Measurements from ENCODE around the gene CNTNAP3B. TPM values are rescaled to one million over a fixed set of nuclear protein-coding genes. Genes with fewer than 3 reads are reported as not detected.
"Not testable (repeated sequence)": the region's sequence is repeated elsewhere in the genome, so short reads cannot be mapped to it uniquely, and the experiment has no call there.

The CNTNAP3B gene
- total RNA-seq = 1 to 10 TPM; 4.7 to 6.1 TPM
- polyA plus RNA-seq (2013, experiment 1 of 2) = 12.5 TPM
- polyA plus RNA-seq (2013, experiment 2 of 2) = 11.8 TPM
- long read RNA-seq, experiment 1, partial matches to known transcripts = 1 of 3 reads
- long read RNA-seq, experiment 1, other reads (novel, unspliced or antisense) = 2 of 3 reads
- long read RNA-seq, experiment 2, partial matches to known transcripts = 1 of 4 reads
- long read RNA-seq, experiment 2, other reads (novel, unspliced or antisense) = 3 of 4 reads
- long read RNA-seq, experiment 3, partial matches to known transcripts = 2 of 6 reads
- long read RNA-seq, experiment 3, other reads (novel, unspliced or antisense) = 4 of 6 reads
- long read RNA-seq, experiment 4, partial matches to known transcripts = 1 of 2 reads
- long read RNA-seq, experiment 4, other reads (novel, unspliced or antisense) = 1 of 2 reads

DNA sequence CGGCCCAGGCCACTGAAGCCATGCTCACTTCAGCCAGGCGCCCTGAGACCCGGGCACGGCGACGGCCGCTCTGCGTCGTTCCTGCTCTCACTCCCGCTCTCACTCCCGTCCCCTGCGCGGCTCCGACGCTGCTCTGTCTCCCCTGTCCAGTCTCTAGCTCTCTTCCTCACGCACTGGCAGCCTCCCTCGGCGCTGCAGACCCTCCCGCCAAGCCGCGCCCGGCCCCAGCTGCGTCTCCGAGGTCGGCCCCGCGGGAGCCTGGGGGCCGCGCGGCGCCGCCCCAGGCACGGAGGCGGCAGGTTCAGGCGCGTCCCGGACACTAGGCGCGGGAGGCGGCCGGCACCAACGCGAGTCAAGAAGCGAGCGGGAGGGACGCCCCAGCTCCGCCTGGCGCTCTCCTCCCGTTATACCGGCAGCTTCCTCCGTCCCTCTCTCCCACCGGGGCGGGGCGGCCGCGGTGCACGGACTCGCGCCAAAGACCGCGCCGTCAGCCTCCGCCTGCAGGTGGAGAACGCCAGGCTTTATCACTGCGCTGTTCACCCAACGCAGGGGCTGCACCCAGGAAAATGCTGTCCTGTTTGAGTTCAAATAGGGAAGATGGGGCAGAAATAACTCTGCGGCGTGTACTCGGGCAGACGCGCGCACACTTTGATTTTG, at the start of gene CNTNAP3B:
Gene CNTNAP3B (minus strand): TSS at position 354 of the 657 bp plus-strand sequence. CDS start 332 bp downstream, at position 22.
- H3K27ac ChIP-seq (ENCODE audit: low read depth, low read length); H3K4me1 ChIP-seq (ENCODE audit: control insufficient read depth, insufficient read depth, low read length); H3K27ac Mint-ChIP-seq; H3K27me3 ChIP-seq (ENCODE audit: control insufficient read depth, insufficient read depth, low read length, poor library complexity, severe bottlenecking); H3K9me3 ChIP-seq (ENCODE audit: control insufficient read depth, low read length); H3K9me3 Mint-ChIP-seq; H3K36me3 Mint-ChIP-seq (ENCODE audit: low read depth); H3K9ac ChIP-seq (ENCODE audit: extremely low read depth, low read length, poor library complexity, severe bottlenecking); H3K36me3 ChIP-seq (ENCODE audit: control insufficient read depth, insufficient read depth, low read length): not testable (repeated sequence)
- peak within 1 kb of the TSS; percentile 49 for H3K4me3 Mint-ChIP-seq
- WGBS, 2 experiments (ENCODE audit: insufficient coverage in 1 of 2, insufficient read length in 1 of 2) = 0% methylated on average over 20 of the region's 72 CpGs; no CpG with 5 or more reads in 1 of the 2 experiments
- DNase-seq = peak; percentile 47
- peak within 1 kb of the TSS; percentile 61 for H3K4me3 ChIP-seq (ENCODE audit: low read length)
- peaks cover 12% of the 10 kb centered on the region for H3K4me1 Mint-ChIP-seq
- H3K27me3 Mint-ChIP-seq (ENCODE audit: insufficient read depth) = peaks cover 23% of the 10 kb centered on the region

DNA sequence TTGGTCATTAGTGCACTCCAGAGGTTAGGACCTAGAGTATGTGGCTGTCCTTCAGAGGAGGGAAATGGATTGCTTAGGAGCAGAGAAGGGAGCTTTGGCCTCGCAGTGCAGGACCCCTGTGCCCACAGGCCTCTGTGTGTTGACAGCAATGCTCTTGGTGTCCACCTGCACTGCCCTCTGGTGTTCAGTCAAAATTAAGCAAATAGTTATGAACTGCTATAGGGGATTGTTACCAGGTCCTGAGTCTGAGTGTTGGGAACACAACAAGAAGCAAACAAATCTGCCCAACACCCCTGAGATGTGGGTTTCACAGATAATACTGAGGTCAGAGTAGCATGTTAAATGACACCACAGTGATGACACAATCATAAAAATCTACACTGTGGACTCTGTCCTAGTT, 31.1 kb upstream of the CNTNAP3B start:
- H3K36me3 Mint-ChIP-seq (ENCODE audit: low read depth); H3K9ac ChIP-seq (ENCODE audit: extremely low read depth, low read length, poor library complexity, severe bottlenecking); H3K9me3 Mint-ChIP-seq; H3K4me1 ChIP-seq (ENCODE audit: control insufficient read depth, insufficient read depth, low read length); H3K27ac ChIP-seq (ENCODE audit: low read depth, low read length); H3K27me3 ChIP-seq (ENCODE audit: control insufficient read depth, insufficient read depth, low read length, poor library complexity, severe bottlenecking); H3K4me1 Mint-ChIP-seq; H3K9me3 ChIP-seq (ENCODE audit: control insufficient read depth, low read length); DNase-seq; H3K4me3 ChIP-seq (ENCODE audit: low read length); H3K36me3 ChIP-seq (ENCODE audit: control insufficient read depth, insufficient read depth, low read length); H3K27me3 Mint-ChIP-seq (ENCODE audit: insufficient read depth); H3K27ac Mint-ChIP-seq; H3K4me3 Mint-ChIP-seq: not testable (repeated sequence)
- TF ChIP-seq, protein P1, sequence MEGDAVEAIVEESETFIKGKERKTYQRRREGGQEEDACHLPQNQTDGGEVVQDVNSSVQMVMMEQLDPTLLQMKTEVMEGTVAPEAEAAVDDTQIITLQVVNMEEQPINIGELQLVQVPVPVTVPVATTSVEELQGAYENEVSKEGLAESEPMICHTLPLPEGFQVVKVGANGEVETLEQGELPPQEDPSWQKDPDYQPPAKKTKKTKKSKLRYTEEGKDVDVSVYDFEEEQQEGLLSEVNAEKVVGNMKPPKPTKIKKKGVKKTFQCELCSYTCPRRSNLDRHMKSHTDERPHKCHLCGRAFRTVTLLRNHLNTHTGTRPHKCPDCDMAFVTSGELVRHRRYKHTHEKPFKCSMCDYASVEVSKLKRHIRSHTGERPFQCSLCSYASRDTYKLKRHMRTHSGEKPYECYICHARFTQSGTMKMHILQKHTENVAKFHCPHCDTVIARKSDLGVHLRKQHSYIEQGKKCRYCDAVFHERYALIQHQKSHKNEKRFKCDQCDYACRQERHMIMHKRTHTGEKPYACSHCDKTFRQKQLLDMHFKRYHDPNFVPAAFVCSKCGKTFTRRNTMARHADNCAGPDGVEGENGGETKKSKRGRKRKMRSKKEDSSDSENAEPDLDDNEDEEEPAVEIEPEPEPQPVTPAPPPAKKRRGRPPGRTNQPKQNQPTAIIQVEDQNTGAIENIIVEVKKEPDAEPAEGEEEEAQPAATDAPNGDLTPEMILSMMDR (conservative IDR thresholded peaks at IDR 0.05) = peak; percentile 63
- WGBS, 2 experiments (ENCODE audit: insufficient coverage in 1 of 2, insufficient read length in 1 of 2) = 83% methylated on average over 1 of the region's 1 CpG; no CpG with 5 or more reads in 1 of the 2 experiments

DNA sequence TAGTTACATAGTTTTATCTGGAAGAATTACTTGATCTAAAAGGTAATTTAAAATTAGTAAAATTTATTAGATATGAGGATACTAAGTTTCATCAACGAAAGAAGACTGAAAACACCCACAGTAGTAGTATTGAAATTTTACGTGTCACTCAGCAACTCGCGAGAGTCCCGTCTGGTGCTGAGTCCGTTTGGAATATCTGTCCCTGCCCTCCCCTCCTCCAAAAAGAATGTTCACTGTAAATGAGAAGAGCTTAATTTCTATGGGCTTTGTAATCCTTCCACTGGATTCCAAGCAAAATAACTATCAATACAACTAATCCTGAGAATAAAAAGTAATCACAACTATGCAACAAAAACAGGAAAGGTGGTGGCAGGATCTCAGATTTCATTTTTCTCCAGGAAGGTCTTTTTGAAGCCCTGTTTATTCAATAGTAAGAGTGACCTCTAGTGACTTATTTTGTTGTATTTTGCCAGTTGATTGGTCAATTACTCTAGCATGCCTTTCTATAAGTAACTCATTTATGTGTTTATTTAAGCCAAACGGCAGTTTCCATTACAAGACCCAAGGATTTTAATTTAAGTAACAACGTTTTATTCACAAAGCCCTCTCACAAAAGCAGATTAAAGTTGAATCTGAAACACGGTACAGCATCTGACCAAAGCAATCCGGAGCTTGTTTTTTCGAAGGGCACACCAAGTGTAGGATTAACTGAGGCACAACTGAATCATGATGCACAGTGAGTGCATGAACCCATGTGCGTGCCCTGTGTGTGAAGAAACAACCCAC, 2.0 kb downstream of the CNTNAP3B start:
- Mint-ChIP-seq H3K27me3 (ENCODE audit: insufficient read depth) (peaks cover 23% of the 10 kb centered on the region), H3K4me1 (peaks cover 12% of the 10 kb centered on the region), H3K4me3 (peak overlapping the region; percentile 31)
- not testable (repeated sequence) for H3K4me1 ChIP-seq (ENCODE audit: control insufficient read depth, insufficient read depth, low read length); H3K9ac ChIP-seq (ENCODE audit: extremely low read depth, low read length, poor library complexity, severe bottlenecking); H3K27ac Mint-ChIP-seq; H3K27ac ChIP-seq (ENCODE audit: low read depth, low read length); H3K36me3 Mint-ChIP-seq (ENCODE audit: low read depth); H3K9me3 ChIP-seq (ENCODE audit: control insufficient read depth, low read length); H3K36me3 ChIP-seq (ENCODE audit: control insufficient read depth, insufficient read depth, low read length); H3K27me3 ChIP-seq (ENCODE audit: control insufficient read depth, insufficient read depth, low read length, poor library complexity, severe bottlenecking); H3K9me3 Mint-ChIP-seq
- DNase-seq = peak; percentile 31
- H3K4me3 ChIP-seq (ENCODE audit: low read length) = peak overlapping the region; percentile 61
- 52 to 63% methylated on average over 2 to 6 of the region's 12 CpGs for WGBS, 2 experiments (ENCODE audit: insufficient coverage in 1 of 2, insufficient read length in 1 of 2)
